GM12878 (cell line): Measurements from ENCODE around the gene STARD3. TPM values are rescaled to one million over a fixed set of nuclear protein-coding genes. Genes with fewer than 3 reads are reported as not detected.

Source experiments
- ATAC-seq: fragments of 200-7000 bp; cut with Tn5 transposase; 3 replicates; pipeline ENCODE4 v1.9.1; 2020; ENCODE audit warnings: mild to moderate bottlenecking, moderate library complexity
- BruUV-seq: library from RNA; stranded (reverse); fragments of 400-500 nt; replicated peaks from 2 replicates; lab custom pipeline; 2021; lab: Mats Ljungman, UMichigan
- CTCF ChIA-PET: fragments of 300-600 bp; sonication (Branson Sonifier 250); formaldehyde crosslinking; extraction: SDS; loops from one replicate; lab custom pipeline; 2021; ENCODE audit warnings: inconsistent platforms; lab: Yijun Ruan, JAX
- POLR2A ChIA-PET: fragments of 350-600 bp; formaldehyde crosslinking; extraction: SDS; loops from one replicate; lab custom pipeline; 2021; ENCODE audit warnings: inconsistent platforms; lab: Charles Lee
- RAD21 ChIA-PET: fragments of 300-600 bp; sonication (Branson Sonifier 250); formaldehyde crosslinking; loops from one replicate; lab custom pipeline; 2023; ENCODE audit warnings: antibody characterized with exemption; ENCODE audit not compliant: unreplicated experiment; lab: Charles Lee
- SMC1A ChIA-PET: fragments of 300-600 bp; sonication (Branson Sonifier 250); formaldehyde crosslinking; loops from one replicate; lab custom pipeline; 2023; ENCODE audit not compliant: unreplicated experiment, uncharacterized antibody; lab: Charles Lee
- DNase-seq: peaks from one replicate; pipeline ENCODE4 v3.0.0-alpha.2; 2011; ENCODE audit warnings: low read depth, low spot score
- FAIRE-seq: peaks from 3 replicates; lab custom pipeline; 2011; peaks lifted over from hg19 to GRCh38; lab: Jason Lieb, UNC
- H2AFZ ChIP-seq: 2 replicates; pipeline ENCODE4 v1.6.0; 2011; ENCODE audit warnings: low read depth, low read length, control low read depth; ENCODE audit not compliant: control insufficient read depth
- H3K27ac ChIP-seq: 2 replicates; pipeline ENCODE4 v1.5.1; 2011; ENCODE audit warnings: control low read depth; ENCODE audit not compliant: control insufficient read depth, insufficient read depth
- H3K27me3 ChIP-seq, 2 experiments: replicated peaks in 1 of 2; 2 replicates each; pipeline versions ENCODE4 v1.6.0 to v1.6.1; 2011; ENCODE audit warnings: low read length in 1 of 2; ENCODE audit not compliant: control insufficient read depth in 2 of 2, insufficient read depth in 2 of 2
- H3K36me3 ChIP-seq, 2 experiments: 2 replicates each; pipeline ENCODE4 v1.5.1; 2011; ENCODE audit warnings: low read length in 1 of 2; ENCODE audit not compliant: control insufficient read depth in 2 of 2, insufficient read depth in 2 of 2
- H3K4me1 ChIP-seq: 2 replicates; pipeline ENCODE4 v1.6.1; 2011; ENCODE audit warnings: mild to moderate bottlenecking, low read length, moderate library complexity, mixed read lengths; ENCODE audit not compliant: control insufficient read depth, insufficient read depth
- H3K4me2 ChIP-seq: 2 replicates; pipeline ENCODE4 v1.6.0; 2011; ENCODE audit warnings: control low read depth; ENCODE audit not compliant: control insufficient read depth, insufficient read depth
- H3K4me3 ChIP-seq: fragments of 200-600 bp; sonication (generic); 2 replicates; pipeline ENCODE4 v1.5.1; 2016
- H3K79me2 ChIP-seq: 2 replicates; pipeline ENCODE4 v1.6.0; 2011; ENCODE audit warnings: low read length; ENCODE audit not compliant: control insufficient read depth, insufficient read depth
- H3K9ac ChIP-seq: 2 replicates; pipeline ENCODE4 v1.8.0; 2011; ENCODE audit warnings: low read length, control low read depth, mixed read lengths; ENCODE audit not compliant: control insufficient read depth, insufficient read depth
- H3K9me3 ChIP-seq: replicated peaks from 3 replicates; pipeline ENCODE4 v1.5.1; 2011; ENCODE audit warnings: mild to moderate bottlenecking, low read length; ENCODE audit not compliant: control insufficient read depth, insufficient read depth
- H4K20me1 ChIP-seq: 2 replicates; pipeline ENCODE4 v1.6.0; 2011; ENCODE audit not compliant: control insufficient read depth, insufficient read depth
- CHD1 ChIP-seq: IDR thresholded peaks from 2 replicates; pipeline ENCODE4 v1.6.1; 2012; ENCODE audit warnings: low read depth, low read length, improper control_type of control experiment
- GABPA ChIP-seq: IDR thresholded peaks from 2 replicates; pipeline ENCODE4 v1.6.1; 2014; ENCODE audit warnings: antibody characterized with exemption, low read depth, mild to moderate bottlenecking, inconsistent platforms
- KAT2A ChIP-seq: conservative IDR thresholded peaks from 2 replicates; pipeline ENCODE4 v1.6.1; 2011; ENCODE audit warnings: low read depth, low read length; ENCODE audit not compliant: control insufficient read depth
- RFX5 ChIP-seq: IDR thresholded peaks from 2 replicates; pipeline ENCODE4 v1.6.1; 2011; ENCODE audit warnings: low read depth, low read length, improper control_type of control experiment
- SIX5 ChIP-seq: IDR thresholded peaks from 2 replicates; pipeline ENCODE4 v1.6.1; 2011; ENCODE audit warnings: mild to moderate bottlenecking, low read depth, low read length, moderate library complexity; ENCODE audit not compliant: severe bottlenecking
- SRF ChIP-seq, 2 experiments: IDR thresholded peaks; 2 replicates each; pipeline ENCODE4 v1.6.1; 2011; ENCODE audit warnings: low read depth in 2 of 2, low read length in 2 of 2, mild to moderate bottlenecking in 1 of 2, moderate library complexity in 1 of 2
- TCF7 ChIP-seq: IDR thresholded peaks from 2 replicates; pipeline ENCODE4 v1.6.1; 2014; ENCODE audit warnings: antibody characterized with exemption, borderline replicate concordance
- WRNIP1 ChIP-seq: IDR thresholded peaks from 2 replicates; pipeline ENCODE4 v1.6.1; 2011; ENCODE audit warnings: low read depth, low read length, improper control_type of control experiment, borderline replicate concordance
- WGBS: methylation state at CpG from one replicate; pipeline ENCODE4 v1.1.6; 2016; ENCODE audit warnings: low lambda C conversion rate; ENCODE audit not compliant: insufficient replicate concordance, insufficient coverage; ENCODE audit errors: missing lambda C conversion rate; 5-methylcytosine and 5-hydroxymethylcytosine counted together
- in situ Hi-C: fragments of 300-500 bp; cut with MboI; formaldehyde crosslinking; loops from 9 replicates; pipeline ENCODE4 v1.14.3; 2018; ENCODE audit warnings: mixed read lengths
- intact Hi-C: fragments of 100-400 bp; cut with micrococcal nuclease; formaldehyde crosslinking; loops from one replicate; pipeline ENCODE4 v1.14.2; 2022; ENCODE audit not compliant: unreplicated experiment
- polyA plus RNA-seq, 11 experiments: library from polyadenylated mRNA; depleted of rRNA in 4 of 11; unstranded in 6 of 11; stranded (reverse) in 5 of 11; fragments of >200 nt; fragmentation: Nextera tagmentation in 4 of 11; fragmentation: Illumina TruSeq in 1 of 11; extraction: Ambion mirVana in 4 of 11; extraction: Trizol in 1 of 11; gene quantifications; 1 replicate in 1 of 11; 2 replicates in 10 of 11; pipeline versions ENCODE4 v1.2.1 to v1.2.3, GENCODE V29; 2011 to 2016; ENCODE audit warnings: inconsistent platforms in 2 of 11, missing spikeins in 2 of 11, low read depth in 1 of 11
- total RNA-seq, 4 experiments: library from RNA; depleted of rRNA in 3 of 4; stranded (reverse); fragments of >200 nt in 3 of 4; fragmentation: Illumina TruSeq in 1 of 4; extraction: Trizol in 1 of 4; gene quantifications; 2 replicates each; pipeline versions ENCODE4 v1.2.1 to v1.2.3, GENCODE V29; 2013 to 2021
- TF ChIP-seq, protein P1 (sequence below): fragments of 450-650 bp; IDR thresholded peaks from 2 replicates; pipeline ENCODE4 v1.6.1; 2014; ENCODE audit warnings: mild to moderate bottlenecking
- TF ChIP-seq, protein P2 (sequence below): IDR thresholded peaks from 2 replicates; pipeline ENCODE4 v1.6.1; 2012; ENCODE audit warnings: low read depth, low read length, improper control_type of control experiment
- TF ChIP-seq, protein P3 (sequence below): IDR thresholded peaks from 2 replicates; pipeline ENCODE4 v1.6.1; 2012; ENCODE audit warnings: mild to moderate bottlenecking, low read depth, low read length

The STARD3 gene
- total and polyA plus RNA-seq, 10 of the 15 experiments (the other 5 are each of a cell fraction or from before 2014, with no cell fraction given), result 0.08 to 62.7 (median 27.5) TPM

DNA sequence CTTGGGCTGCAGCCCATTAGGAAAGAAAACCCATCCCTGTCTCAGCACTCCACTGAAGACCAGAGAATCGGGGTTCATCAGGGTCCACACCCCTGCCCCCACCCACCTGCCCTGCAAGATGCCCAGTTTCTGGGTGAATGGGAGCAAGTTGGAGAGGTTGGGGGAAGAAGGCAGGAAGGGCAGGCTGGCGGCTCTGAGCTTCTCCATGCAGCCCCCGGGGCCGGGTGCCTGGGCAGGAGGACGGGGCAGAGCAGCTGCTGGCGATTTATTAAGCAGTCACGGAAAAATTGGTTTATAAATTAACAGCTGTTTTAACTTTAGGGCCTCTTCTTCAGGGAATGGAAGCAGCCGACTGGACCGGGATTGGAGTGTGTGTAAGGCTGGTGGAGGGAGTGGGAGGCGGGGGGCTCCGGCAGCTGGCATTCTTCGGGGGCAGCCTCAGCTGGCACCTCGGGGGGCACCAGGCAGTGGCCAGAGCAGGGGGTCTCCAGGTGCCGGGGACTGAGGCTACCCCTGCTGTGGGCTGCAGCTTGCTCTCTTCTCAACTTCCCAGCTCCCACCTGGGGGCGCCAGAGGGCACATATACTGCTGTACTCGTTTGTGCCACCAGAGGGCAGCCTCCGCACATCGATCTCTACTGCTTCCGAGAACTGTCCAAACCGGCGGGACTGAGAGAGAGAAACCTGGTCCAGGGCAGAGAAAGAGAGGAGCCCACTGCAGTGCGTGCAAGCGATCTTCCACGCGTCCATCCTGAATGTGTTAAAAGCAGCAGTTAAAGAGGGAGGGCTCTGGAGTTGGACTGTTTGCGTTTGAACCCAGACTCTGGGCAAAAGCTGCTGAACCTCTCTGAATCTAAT, 15.2 kb upstream of the STARD3 start:
- in situ Hi-C loops (loop anchor here (5.0 kb wide), 2 partner anchors 131 to 361 kb away; partner anchors contain the start of gene PSMD3), intact Hi-C loops (loop anchor here (1.0 to 5.0 kb wide), 6 partner anchors 73 to 406 kb away; partner anchors contain the start of genes IKZF3, MIEN1 and PSMD3)
- peaks cover 5% of the 10 kb centered on the region for H3K4me1 ChIP-seq
- H3K9ac ChIP-seq, result peak overlapping the region; percentile 14; the same call in 1 of the 2 replicates
- no TSS peak for BruUV-seq
- SMC1A ChIA-PET, result interaction anchor here (0.6 to 5.4 kb wide), 18 partner anchors 9 to 665 kb away, joined by 3 to 36 read pairs (median 6); partner anchors contain the start of genes MIEN1, PNMT and PSMD3
- DNase-seq, result peak; percentile 56
- H3K27me3 ChIP-seq, result peaks cover 3 to 5% of the 10 kb centered on the region in 2 experiments
- peak overlapping the region; percentile 46; the same call in 1 of the 2 replicates for H3K4me3 ChIP-seq
- 11% methylated on average over 26 of the region's 26 CpGs for WGBS
- CTCF ChIA-PET, result interaction anchor here (0.6 to 8.9 kb wide), 60 partner anchors 10 to 994 kb away, joined by 3 to 225 read pairs (median 4); partner anchors contain the start of genes IKZF3, MED1, MIEN1 and PGAP3
- H2AFZ ChIP-seq, result peak overlapping the region; percentile 93
- POLR2A ChIA-PET, result interaction anchor here (0.6 kb wide), 1 partner anchor 702 kb away, joined by 3 read pairs; no protein-coding TSS in a partner anchor
- H3K36me3 ChIP-seq, result no peaks in the 10 kb centered on the region
- H3K27ac ChIP-seq, result no peak overlapping the region
- no peaks in the 10 kb centered on the region for H3K9me3 ChIP-seq
- H3K4me2 ChIP-seq, result peak overlapping the region; percentile 98
- FAIRE-seq, result peak; percentile 96
- no peaks in the 10 kb centered on the region for H3K79me2 ChIP-seq
- RAD21 ChIA-PET, result interaction anchor here (0.6 to 5.6 kb wide), 28 partner anchors 12 to 465 kb away, joined by 3 to 54 read pairs (median 4); partner anchors contain the start of genes IKZF3, MIEN1, PGAP3 and PSMD3
- ATAC-seq, result peak; percentile 79
- H4K20me1 ChIP-seq, result no peaks in the 10 kb centered on the region
- no peak for TF ChIP-seq SIX5
- TF ChIP-seq TCF7, result no peak
- TF ChIP-seq RFX5, result 0 out of 2 replicates have a peak, but pooled peaks have one; percentile 17
- TF ChIP-seq, protein P1, sequence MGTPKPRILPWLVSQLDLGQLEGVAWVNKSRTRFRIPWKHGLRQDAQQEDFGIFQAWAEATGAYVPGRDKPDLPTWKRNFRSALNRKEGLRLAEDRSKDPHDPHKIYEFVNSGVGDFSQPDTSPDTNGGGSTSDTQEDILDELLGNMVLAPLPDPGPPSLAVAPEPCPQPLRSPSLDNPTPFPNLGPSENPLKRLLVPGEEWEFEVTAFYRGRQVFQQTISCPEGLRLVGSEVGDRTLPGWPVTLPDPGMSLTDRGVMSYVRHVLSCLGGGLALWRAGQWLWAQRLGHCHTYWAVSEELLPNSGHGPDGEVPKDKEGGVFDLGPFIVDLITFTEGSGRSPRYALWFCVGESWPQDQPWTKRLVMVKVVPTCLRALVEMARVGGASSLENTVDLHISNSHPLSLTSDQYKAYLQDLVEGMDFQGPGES, result peak; percentile 49; the same call in 1 of the 2 replicates
- TF ChIP-seq CHD1, result no peak
- TF ChIP-seq GABPA, result no peak
- TF ChIP-seq, protein P2, sequence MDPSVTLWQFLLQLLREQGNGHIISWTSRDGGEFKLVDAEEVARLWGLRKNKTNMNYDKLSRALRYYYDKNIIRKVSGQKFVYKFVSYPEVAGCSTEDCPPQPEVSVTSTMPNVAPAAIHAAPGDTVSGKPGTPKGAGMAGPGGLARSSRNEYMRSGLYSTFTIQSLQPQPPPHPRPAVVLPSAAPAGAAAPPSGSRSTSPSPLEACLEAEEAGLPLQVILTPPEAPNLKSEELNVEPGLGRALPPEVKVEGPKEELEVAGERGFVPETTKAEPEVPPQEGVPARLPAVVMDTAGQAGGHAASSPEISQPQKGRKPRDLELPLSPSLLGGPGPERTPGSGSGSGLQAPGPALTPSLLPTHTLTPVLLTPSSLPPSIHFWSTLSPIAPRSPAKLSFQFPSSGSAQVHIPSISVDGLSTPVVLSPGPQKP, result peak; percentile 29; the same call in 1 of the 2 replicates
- TF ChIP-seq, protein P3, sequence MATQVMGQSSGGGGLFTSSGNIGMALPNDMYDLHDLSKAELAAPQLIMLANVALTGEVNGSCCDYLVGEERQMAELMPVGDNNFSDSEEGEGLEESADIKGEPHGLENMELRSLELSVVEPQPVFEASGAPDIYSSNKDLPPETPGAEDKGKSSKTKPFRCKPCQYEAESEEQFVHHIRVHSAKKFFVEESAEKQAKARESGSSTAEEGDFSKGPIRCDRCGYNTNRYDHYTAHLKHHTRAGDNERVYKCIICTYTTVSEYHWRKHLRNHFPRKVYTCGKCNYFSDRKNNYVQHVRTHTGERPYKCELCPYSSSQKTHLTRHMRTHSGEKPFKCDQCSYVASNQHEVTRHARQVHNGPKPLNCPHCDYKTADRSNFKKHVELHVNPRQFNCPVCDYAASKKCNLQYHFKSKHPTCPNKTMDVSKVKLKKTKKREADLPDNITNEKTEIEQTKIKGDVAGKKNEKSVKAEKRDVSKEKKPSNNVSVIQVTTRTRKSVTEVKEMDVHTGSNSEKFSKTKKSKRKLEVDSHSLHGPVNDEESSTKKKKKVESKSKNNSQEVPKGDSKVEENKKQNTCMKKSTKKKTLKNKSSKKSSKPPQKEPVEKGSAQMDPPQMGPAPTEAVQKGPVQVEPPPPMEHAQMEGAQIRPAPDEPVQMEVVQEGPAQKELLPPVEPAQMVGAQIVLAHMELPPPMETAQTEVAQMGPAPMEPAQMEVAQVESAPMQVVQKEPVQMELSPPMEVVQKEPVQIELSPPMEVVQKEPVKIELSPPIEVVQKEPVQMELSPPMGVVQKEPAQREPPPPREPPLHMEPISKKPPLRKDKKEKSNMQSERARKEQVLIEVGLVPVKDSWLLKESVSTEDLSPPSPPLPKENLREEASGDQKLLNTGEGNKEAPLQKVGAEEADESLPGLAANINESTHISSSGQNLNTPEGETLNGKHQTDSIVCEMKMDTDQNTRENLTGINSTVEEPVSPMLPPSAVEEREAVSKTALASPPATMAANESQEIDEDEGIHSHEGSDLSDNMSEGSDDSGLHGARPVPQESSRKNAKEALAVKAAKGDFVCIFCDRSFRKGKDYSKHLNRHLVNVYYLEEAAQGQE, result peak; percentile 77
- 0 out of 4 replicates have a peak, but pooled peaks of 1 of the 2 experiments have one; percentile 20 for TF ChIP-seq SRF (IDR thresholded peaks at IDR 0.05; ENCODE audit: low read depth in 2 of 2, low read length in 2 of 2)
- no peak for TF ChIP-seq KAT2A
- no peak for TF ChIP-seq WRNIP1
